Stimulated activated CD4-positive, alpha-beta T cell treated with anti-CD3 and anti-CD28 coated beads, Interleukin-2, amount 100 ng/mL, for 24 hours (primary cell): ENCODE measurements around the gene FLNC.

Source experiments
- DNase-seq, 2 donors: peaks; one replicate each; pipeline ENCODE4 v3.0.0-alpha.2; 2020

FLNC gene

GRCh38 chr7:128893251-128894100, 63.3 kb downstream of the FLNC start:
- no peak for DNase-seq

GRCh38 chr7:128894101-128894440, 63.9 kb downstream of the FLNC start:
- no peak for DNase-seq

- DNase-seq, result no peak
Observed at GRCh38 chr7:128895320-128895719, 65.1 kb downstream of the FLNC start.

- DNase-seq, result no peak
Observed at GRCh38 chr7:128899392-128899791, 69.2 kb downstream of the FLNC start.

- no peak for DNase-seq
Observed at GRCh38 chr7:128900237-128900636, 70.0 kb downstream of the FLNC start.

GRCh38 chr7:128902761-128903585, 72.8 kb downstream of the FLNC start:
- DNase-seq, result no peak

- DNase-seq, result no peak
Observed at GRCh38 chr7:128903621-128904361, 73.6 kb downstream of the FLNC start.

GRCh38 chr7:128904381-128905197, 74.4 kb downstream of the FLNC start:
- DNase-seq, result no peak

GRCh38 chr7:128906001-128906765, 76.0 kb downstream of the FLNC start:
- DNase-seq, result no peak

GRCh38 chr7:128906766-128907559, 76.8 kb downstream of the FLNC start:
- no peak for DNase-seq
